UCSD-AML1 (cell line): ENCODE measurements around the gene WBP2NL.

Experiments
- DNase-seq: peaks from one replicate; lab custom pipeline; 2025; ENCODE audit not compliant: unreplicated experiment; lab: John Stamatoyannopoulos, UW

WBP2NL gene

GRCh38 chr22:41976961-41977566, 21.5 kb upstream of the WBP2NL start:
- DNase-seq: no peak

GRCh38 chr22:41978732-41979131, 19.9 kb upstream of the WBP2NL start:
- no peak for DNase-seq

GRCh38 chr22:41979423-41980250, 19.0 kb upstream of the WBP2NL start:
- DNase-seq: no peak

GRCh38 chr22:41982865-41983264, 15.7 kb upstream of the WBP2NL start:
- no peak for DNase-seq

GRCh38 chr22:41983513-41984405, 14.8 kb upstream of the WBP2NL start:
- no peak for DNase-seq

- no peak for DNase-seq
Observed at GRCh38 chr22:41987276-41987675, 11.3 kb upstream of the WBP2NL start.

- no peak for DNase-seq
Observed at GRCh38 chr22:41989246-41989645, 9.3 kb upstream of the WBP2NL start.

GRCh38 chr22:41991111-41991510, 7.5 kb upstream of the WBP2NL start:
- no peak for DNase-seq

GRCh38 chr22:41992496-41992895, 6.1 kb upstream of the WBP2NL start:
- DNase-seq: no peak

GRCh38 chr22:41995211-41995610, 3.4 kb upstream of the WBP2NL start:
- no peak for DNase-seq

- DNase-seq: no peak
Observed at GRCh38 chr22:41996826-41997225, 1.8 kb upstream of the WBP2NL start.

GRCh38 chr22:42000466-42000865, 1.9 kb downstream of the WBP2NL start:
- no peak for DNase-seq

GRCh38 chr22:42001121-42001520, 2.5 kb downstream of the WBP2NL start:
- no peak for DNase-seq

GRCh38 chr22:42001706-42002105, 3.1 kb downstream of the WBP2NL start:
- DNase-seq: no peak

- no peak for DNase-seq
Observed at GRCh38 chr22:42007922-42008321, 9.3 kb downstream of the WBP2NL start.

GRCh38 chr22:42010778-42011177, 12.2 kb downstream of the WBP2NL start:
- no peak for DNase-seq

- DNase-seq: no peak
Observed at GRCh38 chr22:42013385-42013784, 14.8 kb downstream of the WBP2NL start.

GRCh38 chr22:42016111-42016510, 17.5 kb downstream of the WBP2NL start:
- no peak for DNase-seq

GRCh38 chr22:42018224-42018623, 19.6 kb downstream of the WBP2NL start:
- DNase-seq: no peak

GRCh38 chr22:42021571-42021970, 23.0 kb downstream of the WBP2NL start:
- DNase-seq: no peak

- no peak for DNase-seq
Observed at GRCh38 chr22:42022162-42022847, 23.7 kb downstream of the WBP2NL start.
